Adrenal gland (tissue), 5 donors: ENCODE data around the gene CLEC2L.

Source experiments
- CTCF ChIP-seq, 6 experiments: fragments of 450-650 bp in 4 of 6; fragments of 200-600 bp in 2 of 6; sonication (generic) in 1 of 6; IDR thresholded peaks; 1 replicate in 5 of 6; 2 replicates in 1 of 6; pipeline versions ENCODE4 v1.5.1 to v1.8.0; 2016 to 2021; ENCODE audit warnings: antibody characterized with exemption in 6 of 6, mild to moderate bottlenecking in 2 of 6, moderate library complexity in 1 of 6
- POLR2A ChIP-seq, 2 donors: fragments of 450-650 bp; IDR thresholded peaks; one replicate each; pipeline ENCODE4 v1.6.1; 2017; ENCODE audit warnings: antibody characterized with exemption in 2 of 2, mild to moderate bottlenecking in 2 of 2, moderate library complexity in 1 of 2
- donor health status: DM: no; HTN: no; CAD: no.

DNA sequence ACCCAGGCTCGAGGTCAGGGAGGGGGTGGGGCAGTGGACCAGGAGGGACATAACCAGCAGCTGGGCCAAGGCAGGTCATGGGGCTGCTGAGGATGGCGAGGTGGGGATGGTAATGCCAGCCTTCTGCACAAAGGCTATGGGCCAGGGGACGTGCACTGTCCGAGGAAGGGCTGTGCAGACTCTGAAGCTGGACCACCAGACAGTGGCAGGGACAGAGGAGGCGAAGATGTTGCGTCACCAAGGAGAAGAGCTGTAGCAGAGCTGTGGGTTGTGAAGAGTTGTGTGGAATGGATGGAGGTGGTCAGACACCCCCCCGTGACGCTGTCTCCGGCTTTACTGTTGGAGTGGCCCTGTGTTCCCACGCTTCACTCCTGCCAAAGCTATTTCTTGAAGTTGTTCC is 1.8 kb downstream of the CLEC2L start:
- TF ChIP-seq CTCF (IDR thresholded peaks at IDR 0.05) (no peak), POLR2A (IDR thresholded peaks at IDR 0.05) (no peak)
